Astrocyte (in vitro differentiated cells and primary cell): Measurements from ENCODE around the gene CMIP. TPM values are rescaled to one million over a fixed set of nuclear protein-coding genes. Genes with fewer than 3 reads are reported as not detected.

ENCODE experiments used
- DNase-seq: peaks from one replicate; pipeline ENCODE4 v3.0.0-alpha.2; 2010; ENCODE audit warnings: low read depth
- FAIRE-seq: peaks from 2 replicates; lab custom pipeline; 2011; peaks lifted over from hg19 to GRCh38; lab: Jason Lieb, UNC
- H2AFZ ChIP-seq: 2 replicates; pipeline ENCODE4 v1.6.0; 2012; ENCODE audit warnings: low read depth, low read length, inconsistent platforms
- H3K27ac ChIP-seq: 2 replicates; pipeline ENCODE4 v1.5.1; 2011; ENCODE audit warnings: low read depth, low read length, inconsistent platforms
- H3K27me3 ChIP-seq: 2 replicates; pipeline ENCODE4 v1.6.0; 2011; ENCODE audit warnings: low read length, inconsistent platforms; ENCODE audit not compliant: insufficient read depth
- H3K36me3 ChIP-seq: 2 replicates; pipeline ENCODE4 v1.5.1; 2011; ENCODE audit warnings: low read length, inconsistent platforms; ENCODE audit not compliant: insufficient read depth
- H3K4me1 ChIP-seq: 2 replicates; pipeline ENCODE4 v1.5.1; 2011; ENCODE audit warnings: low read length, inconsistent platforms; ENCODE audit not compliant: insufficient read depth
- H3K4me2 ChIP-seq: 2 replicates; pipeline ENCODE4 v1.6.0; 2012; ENCODE audit warnings: low read length, inconsistent platforms
- H3K4me3 ChIP-seq: 2 replicates; pipeline ENCODE4 v1.5.1; 2011; ENCODE audit warnings: low read depth, mild to moderate bottlenecking, low read length, inconsistent platforms; ENCODE audit not compliant: insufficient read depth
- H3K79me2 ChIP-seq: 2 replicates; pipeline ENCODE4 v1.6.0; 2012; ENCODE audit warnings: mild to moderate bottlenecking, low read length, inconsistent platforms; ENCODE audit not compliant: insufficient read depth
- H3K9ac ChIP-seq: 2 replicates; pipeline ENCODE4 v1.6.0; 2012; ENCODE audit warnings: mild to moderate bottlenecking, low read length, inconsistent platforms
- H3K9me3 ChIP-seq: 2 replicates; pipeline ENCODE4 v1.5.1; 2012; ENCODE audit warnings: low read depth, mild to moderate bottlenecking, low read length, inconsistent platforms; ENCODE audit not compliant: insufficient read depth
- H4K20me1 ChIP-seq: 2 replicates; pipeline ENCODE4 v1.6.0; 2012; ENCODE audit warnings: low read length, inconsistent platforms; ENCODE audit not compliant: insufficient read depth
- H3K27ac Mint-ChIP-seq: one replicate; pipeline ENCODE4 v1.8.0; 2021; ENCODE audit warnings: mild to moderate bottlenecking, mixed read lengths; ENCODE audit not compliant: unreplicated experiment
- H3K27me3 Mint-ChIP-seq: one replicate; pipeline ENCODE4 v1.8.0; 2021; ENCODE audit warnings: low read depth, mixed read lengths; ENCODE audit not compliant: unreplicated experiment
- H3K36me3 Mint-ChIP-seq: one replicate; pipeline ENCODE4 v1.8.0; 2021; ENCODE audit warnings: low read depth, mixed read lengths; ENCODE audit not compliant: unreplicated experiment
- H3K4me1 Mint-ChIP-seq: one replicate; pipeline ENCODE4 v1.8.0; 2021; ENCODE audit warnings: low read depth, mixed read lengths; ENCODE audit not compliant: unreplicated experiment
- H3K4me3 Mint-ChIP-seq: one replicate; pipeline ENCODE4 v1.8.0; 2021; ENCODE audit warnings: mild to moderate bottlenecking, moderate library complexity, mixed read lengths; ENCODE audit not compliant: unreplicated experiment
- H3K9me3 Mint-ChIP-seq: one replicate; pipeline ENCODE4 v1.8.0; 2021; ENCODE audit warnings: mild to moderate bottlenecking, mixed read lengths; ENCODE audit not compliant: unreplicated experiment
- EZH2 ChIP-seq: IDR thresholded peaks from 2 replicates; pipeline ENCODE4 v1.6.1; 2012; ENCODE audit warnings: mild to moderate bottlenecking, low read length, inconsistent platforms; ENCODE audit not compliant: insufficient read depth
- total RNA-seq: library from RNA; stranded (reverse); gene quantifications from 2 replicates; pipeline ENCODE4 v1.2.1, GENCODE V29; 2021
- TF ChIP-seq, protein P1 (sequence below): IDR thresholded peaks from 2 replicates; pipeline ENCODE4 v1.5.1; 2011; ENCODE audit warnings: low read depth, mild to moderate bottlenecking, inconsistent platforms, low read length, moderate library complexity; ENCODE audit not compliant: insufficient read depth

The CMIP gene
- total RNA-seq, 1 donor from 2014 or later: 71.5 TPM

DNA sequence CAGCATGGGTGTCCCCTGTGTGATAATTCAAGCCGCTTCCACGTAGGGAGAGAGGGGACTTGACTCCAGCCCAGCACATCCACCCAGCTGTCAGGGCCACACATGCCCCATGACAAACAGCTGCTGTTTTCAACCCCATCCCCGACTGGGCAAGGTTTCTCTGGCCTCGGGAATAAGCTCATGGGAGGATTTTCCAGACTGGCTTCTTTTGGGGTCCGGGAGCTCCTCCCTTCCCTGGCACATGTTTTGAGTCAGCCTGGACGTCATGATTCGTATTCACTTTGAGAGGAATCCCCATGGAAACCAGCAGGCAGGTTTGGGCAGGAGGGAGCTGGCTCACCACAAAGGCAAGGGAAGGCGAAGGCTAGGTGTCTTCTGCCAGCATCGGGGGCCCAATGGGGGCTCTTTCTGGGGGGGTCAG lies 156.4 kb downstream of the CMIP start:
- Histone ChIP-seq H3K4me3 (no peak overlapping the region), H2AFZ (no peak overlapping the region), H3K4me2 (peak overlapping the region; percentile 53), H3K27me3 (no peaks in the 10 kb centered on the region), H3K79me2 (peaks cover 63% of the 10 kb centered on the region), H4K20me1 (peaks cover 68% of the 10 kb centered on the region), H3K27ac (peak overlapping the region; percentile 41), H3K9me3 (no peaks in the 10 kb centered on the region), H3K9ac (peak overlapping the region; percentile 38), H3K36me3 (no peaks in the 10 kb centered on the region), H3K4me1 (peaks cover 36% of the 10 kb centered on the region)
- no peak for TF ChIP-seq EZH2
- TF ChIP-seq, protein P1, sequence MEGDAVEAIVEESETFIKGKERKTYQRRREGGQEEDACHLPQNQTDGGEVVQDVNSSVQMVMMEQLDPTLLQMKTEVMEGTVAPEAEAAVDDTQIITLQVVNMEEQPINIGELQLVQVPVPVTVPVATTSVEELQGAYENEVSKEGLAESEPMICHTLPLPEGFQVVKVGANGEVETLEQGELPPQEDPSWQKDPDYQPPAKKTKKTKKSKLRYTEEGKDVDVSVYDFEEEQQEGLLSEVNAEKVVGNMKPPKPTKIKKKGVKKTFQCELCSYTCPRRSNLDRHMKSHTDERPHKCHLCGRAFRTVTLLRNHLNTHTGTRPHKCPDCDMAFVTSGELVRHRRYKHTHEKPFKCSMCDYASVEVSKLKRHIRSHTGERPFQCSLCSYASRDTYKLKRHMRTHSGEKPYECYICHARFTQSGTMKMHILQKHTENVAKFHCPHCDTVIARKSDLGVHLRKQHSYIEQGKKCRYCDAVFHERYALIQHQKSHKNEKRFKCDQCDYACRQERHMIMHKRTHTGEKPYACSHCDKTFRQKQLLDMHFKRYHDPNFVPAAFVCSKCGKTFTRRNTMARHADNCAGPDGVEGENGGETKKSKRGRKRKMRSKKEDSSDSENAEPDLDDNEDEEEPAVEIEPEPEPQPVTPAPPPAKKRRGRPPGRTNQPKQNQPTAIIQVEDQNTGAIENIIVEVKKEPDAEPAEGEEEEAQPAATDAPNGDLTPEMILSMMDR: no peak
- peak; percentile 67 for DNase-seq
- no peak for FAIRE-seq
- no peak overlapping the region for H3K4me3 Mint-ChIP-seq
- peak overlapping the region; percentile 97 for H3K27ac Mint-ChIP-seq
- no peaks in the 10 kb centered on the region for H3K9me3 Mint-ChIP-seq
- H3K4me1 Mint-ChIP-seq: peaks cover 54% of the 10 kb centered on the region
- no peaks in the 10 kb centered on the region for H3K27me3 Mint-ChIP-seq
- H3K36me3 Mint-ChIP-seq: peaks cover 4% of the 10 kb centered on the region

DNA sequence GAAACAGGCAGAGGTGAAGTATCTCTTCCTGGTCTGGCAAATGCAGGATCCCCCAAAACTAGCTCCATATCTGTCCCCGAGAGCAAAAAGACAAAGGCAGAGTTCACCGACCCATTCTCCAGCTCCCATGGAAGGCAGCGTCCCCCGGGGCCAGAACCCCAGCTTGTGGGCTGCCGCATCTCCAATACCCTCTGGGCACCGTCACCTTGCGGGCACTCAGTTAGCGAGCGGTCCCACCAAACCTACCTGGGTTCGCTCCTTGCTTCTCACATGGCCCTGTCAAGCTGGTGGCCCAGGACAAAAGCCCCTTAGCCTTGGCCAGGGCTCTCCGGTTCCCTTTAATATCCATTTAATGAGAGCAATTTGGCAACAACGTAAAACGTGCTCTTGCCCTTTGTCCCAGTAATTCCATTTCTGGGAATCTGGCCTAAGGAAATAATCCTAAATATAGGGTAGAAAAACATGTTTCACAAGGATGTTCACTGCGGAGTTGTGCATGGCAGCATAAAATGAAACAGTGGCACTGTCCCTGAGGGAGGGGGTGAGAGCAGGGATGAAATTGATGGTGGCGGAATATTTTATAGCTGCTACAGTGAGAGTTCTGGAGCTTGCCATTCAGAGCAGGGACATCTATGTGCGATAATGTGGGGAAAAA lies 157.1 kb downstream of the CMIP start:
- Histone ChIP-seq H3K4me2 (no peak overlapping the region), H3K27ac (no peak overlapping the region), H3K36me3 (no peaks in the 10 kb centered on the region), H2AFZ (no peak overlapping the region), H3K4me1 (peaks cover 36% of the 10 kb centered on the region), H3K79me2 (peaks cover 66% of the 10 kb centered on the region), H3K9ac (peak overlapping the region; percentile 1), H4K20me1 (peaks cover 69% of the 10 kb centered on the region), H3K27me3 (no peaks in the 10 kb centered on the region), H3K9me3 (no peaks in the 10 kb centered on the region), H3K4me3 (no peak overlapping the region)
- FAIRE-seq (no peak), DNase-seq (no peak)
- H3K36me3 Mint-ChIP-seq: peaks cover 4% of the 10 kb centered on the region
- H3K4me1 Mint-ChIP-seq: peaks cover 60% of the 10 kb centered on the region
- no peak overlapping the region for H3K4me3 Mint-ChIP-seq
- H3K9me3 Mint-ChIP-seq: no peaks in the 10 kb centered on the region
- no peak for TF ChIP-seq EZH2
- TF ChIP-seq, protein P1: no peak
- H3K27me3 Mint-ChIP-seq: no peaks in the 10 kb centered on the region
- H3K27ac Mint-ChIP-seq: peak overlapping the region; percentile 97

DNA sequence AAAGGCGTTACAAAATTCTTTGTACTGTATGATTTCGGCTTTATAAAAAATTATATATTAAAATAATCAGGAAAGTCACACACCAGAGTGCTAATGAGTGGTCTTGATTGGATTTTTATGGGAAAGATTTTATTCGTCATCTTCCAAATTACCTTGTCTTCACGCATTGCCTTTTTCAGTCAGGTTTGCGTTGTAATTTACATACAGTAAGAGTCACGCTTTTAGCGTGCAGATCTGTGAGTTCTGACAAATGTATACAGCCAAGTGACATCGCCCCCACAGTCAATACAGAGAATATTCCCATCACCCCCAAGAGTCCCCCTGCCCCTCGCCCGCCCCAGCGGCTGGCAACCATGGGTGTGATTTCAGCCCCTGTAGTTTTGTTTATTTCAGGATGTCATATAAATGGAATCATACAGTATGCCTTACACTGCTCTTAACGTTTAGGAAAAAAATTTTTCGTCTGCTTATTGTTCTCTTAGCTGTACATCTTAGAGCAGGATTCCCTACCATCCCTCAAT lies 157.7 kb downstream of the CMIP start:
- H2AFZ ChIP-seq: no peak overlapping the region
- H3K36me3 Mint-ChIP-seq: peaks cover 4% of the 10 kb centered on the region
- no peak overlapping the region for H3K9ac ChIP-seq
- no peak for DNase-seq
- no peaks in the 10 kb centered on the region for H3K9me3 ChIP-seq
- no peak for FAIRE-seq
- no peaks in the 10 kb centered on the region for H3K27me3 Mint-ChIP-seq
- no peaks in the 10 kb centered on the region for H3K36me3 ChIP-seq
- H3K9me3 Mint-ChIP-seq: peaks cover 1% of the 10 kb centered on the region
- TF ChIP-seq, protein P1: no peak
- no peak for TF ChIP-seq EZH2
- peaks cover 69% of the 10 kb centered on the region for H4K20me1 ChIP-seq
- no peak overlapping the region for H3K4me3 ChIP-seq
- H3K27me3 ChIP-seq: no peaks in the 10 kb centered on the region
- H3K27ac Mint-ChIP-seq: peak overlapping the region; percentile 30
- peaks cover 63% of the 10 kb centered on the region for H3K4me1 Mint-ChIP-seq
- H3K4me2 ChIP-seq: no peak overlapping the region
- no peak overlapping the region for H3K27ac ChIP-seq
- H3K4me3 Mint-ChIP-seq: no peak overlapping the region
- H3K79me2 ChIP-seq: peaks cover 61% of the 10 kb centered on the region
- peaks cover 36% of the 10 kb centered on the region for H3K4me1 ChIP-seq
